ENCODE results near the gene STARD13.

STARD13 gene

DNA sequence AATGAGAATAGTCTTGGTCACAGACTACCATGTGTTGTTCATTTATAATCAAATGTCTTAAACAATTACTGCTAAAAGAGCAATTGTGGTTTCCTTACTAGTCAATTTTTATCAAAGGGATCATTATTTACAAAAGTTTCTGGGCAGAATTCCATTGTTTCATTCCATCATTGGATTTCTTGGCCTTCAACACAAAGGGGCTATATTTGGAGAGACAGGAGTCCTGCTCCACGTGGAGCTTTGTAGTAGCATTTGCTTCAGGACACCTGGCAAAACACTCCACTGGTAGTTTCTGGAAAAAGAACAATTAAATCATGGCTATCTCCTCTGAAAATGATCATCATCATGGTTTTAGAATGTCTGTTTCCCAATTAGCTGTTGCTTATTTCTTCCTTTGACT, 22.3 kb upstream of the STARD13 start:
- TF ChIP-seq YY1 (IDR thresholded peaks at IDR 0.05; ENCODE audit: insufficient read depth, insufficient read length): no peak
- TF ChIP-seq SUZ12 (IDR thresholded peaks at IDR 0.05; ENCODE audit: extremely low read depth, insufficient read depth, insufficient read length): no peak
- TF ChIP-seq ZNF274 (IDR thresholded peaks at IDR 0.05; ENCODE audit: low read depth, low read length): no peak
- DNase-seq (ENCODE audit: low read depth, low spot score): no peak
- Histone ChIP-seq H3K27me3 (ENCODE audit: insufficient read depth, insufficient read length) (no peaks in the 10 kb centered on the region), H3K9ac (ENCODE audit: insufficient read length, low read depth) (no peak overlapping the region), H3K4me1 (ENCODE audit: insufficient read depth, insufficient read length) (no peaks in the 10 kb centered on the region), H3K4me3 (ENCODE audit: insufficient read length, low read depth) (no peak overlapping the region), H3K36me3 (ENCODE audit: insufficient read depth, insufficient read length, low read length) (no peaks in the 10 kb centered on the region), H3K9me3 (ENCODE audit: insufficient read depth, low read length) (no peaks in the 10 kb centered on the region)

DNA sequence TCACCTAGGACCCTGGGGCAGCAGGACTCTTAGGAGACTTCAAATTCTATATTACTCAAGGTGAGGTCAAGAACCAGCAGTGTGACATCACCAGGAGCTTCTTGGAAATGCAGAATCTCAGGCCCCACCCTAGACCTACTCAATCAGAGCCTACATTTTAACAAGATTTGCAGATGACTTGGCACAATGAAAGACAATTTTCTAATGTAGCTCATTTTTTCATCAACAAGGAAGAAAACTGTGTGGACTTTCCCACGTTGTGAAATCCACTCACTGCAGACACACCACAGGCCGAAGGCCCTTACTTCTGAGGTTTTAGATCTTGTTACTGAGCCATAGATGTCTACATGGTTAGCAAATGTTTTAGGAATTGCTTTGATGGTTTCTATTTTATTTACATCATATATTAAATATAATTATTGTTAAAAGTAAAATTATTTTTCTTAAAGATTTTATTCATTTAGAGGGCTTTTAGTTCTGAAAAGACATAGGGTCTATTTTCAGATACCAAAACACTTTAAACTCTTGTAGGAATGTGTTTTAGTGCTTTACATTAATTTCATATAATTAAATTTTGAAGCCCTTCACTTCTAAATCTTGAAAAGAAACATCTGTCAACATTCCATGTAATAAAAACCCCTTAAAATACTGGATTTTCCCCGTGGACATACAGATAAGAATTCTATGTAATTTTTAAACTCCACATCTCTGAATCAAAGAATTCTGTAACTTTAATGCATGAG, 18.5 kb upstream of the STARD13 start:
- Histone ChIP-seq H3K4me3 (ENCODE audit: insufficient read length, low read depth) (no peak overlapping the region), H3K27me3 (ENCODE audit: insufficient read depth, insufficient read length) (no peaks in the 10 kb centered on the region), H3K36me3 (ENCODE audit: insufficient read depth, insufficient read length, low read length) (no peaks in the 10 kb centered on the region), H3K9ac (ENCODE audit: insufficient read length, low read depth) (no peak overlapping the region), H3K4me1 (ENCODE audit: insufficient read depth, insufficient read length) (no peaks in the 10 kb centered on the region), H3K9me3 (ENCODE audit: insufficient read depth, low read length) (no peaks in the 10 kb centered on the region)
- TF ChIP-seq SUZ12 (IDR thresholded peaks at IDR 0.05; ENCODE audit: extremely low read depth, insufficient read depth, insufficient read length): no peak
- no peak for TF ChIP-seq ZNF274 (IDR thresholded peaks at IDR 0.05; ENCODE audit: low read depth, low read length)
- TF ChIP-seq YY1 (IDR thresholded peaks at IDR 0.05; ENCODE audit: insufficient read depth, insufficient read length): no peak
- DNase-seq (ENCODE audit: low read depth, low spot score): no peak

- Histone ChIP-seq H3K9ac (ENCODE audit: insufficient read length, low read depth) (no peak overlapping the region), H3K27me3 (ENCODE audit: insufficient read depth, insufficient read length) (no peaks in the 10 kb centered on the region), H3K4me1 (ENCODE audit: insufficient read depth, insufficient read length) (no peaks in the 10 kb centered on the region), H3K9me3 (ENCODE audit: insufficient read depth, low read length) (no peaks in the 10 kb centered on the region), H3K36me3 (ENCODE audit: insufficient read depth, insufficient read length, low read length) (no peaks in the 10 kb centered on the region), H3K4me3 (ENCODE audit: insufficient read length, low read depth) (no peak overlapping the region)
- DNase-seq (ENCODE audit: low read depth, low spot score): no peak
- TF ChIP-seq ZNF274 (IDR thresholded peaks at IDR 0.05; ENCODE audit: low read depth, low read length): no peak
- TF ChIP-seq SUZ12 (IDR thresholded peaks at IDR 0.05; ENCODE audit: extremely low read depth, insufficient read depth, insufficient read length): no peak
- no peak for TF ChIP-seq YY1 (IDR thresholded peaks at IDR 0.05; ENCODE audit: insufficient read depth, insufficient read length)
Observed at GRCh38 chr13:33299626-33300025, 14.1 kb upstream of the STARD13 start.

DNA sequence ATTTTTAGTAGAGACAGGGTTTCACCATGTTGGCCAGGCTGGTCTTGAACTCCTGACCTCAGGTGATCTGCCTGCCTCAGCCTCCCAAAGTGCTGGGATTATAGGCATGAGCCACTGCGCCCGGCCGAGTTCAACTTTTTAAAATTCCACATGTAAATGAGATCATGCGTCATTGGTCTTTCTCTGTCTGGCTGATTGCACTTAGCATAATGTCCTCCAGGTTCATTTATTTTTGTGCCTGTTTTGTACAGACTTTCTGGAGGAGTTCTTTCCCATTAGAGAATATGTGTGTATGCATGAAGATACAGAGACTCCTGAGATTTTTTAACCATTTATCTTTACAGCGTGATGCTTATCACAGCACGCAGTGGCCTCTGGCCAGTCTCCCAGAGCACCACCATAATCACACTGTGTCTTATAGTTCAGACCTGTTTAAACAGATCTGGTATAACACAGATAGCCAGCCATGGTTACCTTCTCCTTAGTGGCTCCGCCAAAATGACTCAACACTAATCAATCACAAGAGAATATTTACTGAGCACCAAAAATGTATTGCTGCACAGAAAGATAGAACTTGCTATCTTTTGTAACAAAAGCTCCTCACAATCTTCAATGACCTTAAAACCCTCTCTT, 11.4 kb upstream of the STARD13 start:
- TF ChIP-seq YY1 (IDR thresholded peaks at IDR 0.05; ENCODE audit: insufficient read depth, insufficient read length) (no peak), SUZ12 (IDR thresholded peaks at IDR 0.05; ENCODE audit: extremely low read depth, insufficient read depth, insufficient read length) (no peak), ZNF274 (IDR thresholded peaks at IDR 0.05; ENCODE audit: low read depth, low read length) (no peak)
- no peaks in the 10 kb centered on the region for H3K36me3 ChIP-seq (ENCODE audit: insufficient read depth, insufficient read length, low read length)
- no peaks in the 10 kb centered on the region for H3K9me3 ChIP-seq (ENCODE audit: insufficient read depth, low read length)
- no peak overlapping the region for H3K4me3 ChIP-seq (ENCODE audit: insufficient read length, low read depth)
- no peak for DNase-seq (ENCODE audit: low read depth, low spot score)
- no peaks in the 10 kb centered on the region for H3K4me1 ChIP-seq (ENCODE audit: insufficient read depth, insufficient read length)
- no peaks in the 10 kb centered on the region for H3K27me3 ChIP-seq (ENCODE audit: insufficient read depth, insufficient read length)
- H3K9ac ChIP-seq (ENCODE audit: insufficient read length, low read depth): no peak overlapping the region

- no peak overlapping the region for H3K9ac ChIP-seq (ENCODE audit: insufficient read length, low read depth)
- H3K4me3 ChIP-seq (ENCODE audit: insufficient read length, low read depth): no peak overlapping the region
- no peak for DNase-seq (ENCODE audit: low read depth, low spot score)
- H3K27me3 ChIP-seq (ENCODE audit: insufficient read depth, insufficient read length): no peaks in the 10 kb centered on the region
- H3K4me1 ChIP-seq (ENCODE audit: insufficient read depth, insufficient read length): no peaks in the 10 kb centered on the region
- no peak for TF ChIP-seq YY1 (IDR thresholded peaks at IDR 0.05; ENCODE audit: insufficient read depth, insufficient read length)
- no peak for TF ChIP-seq SUZ12 (IDR thresholded peaks at IDR 0.05; ENCODE audit: extremely low read depth, insufficient read depth, insufficient read length)
- TF ChIP-seq ZNF274 (IDR thresholded peaks at IDR 0.05; ENCODE audit: low read depth, low read length): no peak
- H3K9me3 ChIP-seq (ENCODE audit: insufficient read depth, low read length): no peaks in the 10 kb centered on the region
- no peaks in the 10 kb centered on the region for H3K36me3 ChIP-seq (ENCODE audit: insufficient read depth, insufficient read length, low read length)
Observed at GRCh38 chr13:33292712-33293111, 7.2 kb upstream of the STARD13 start.

DNA sequence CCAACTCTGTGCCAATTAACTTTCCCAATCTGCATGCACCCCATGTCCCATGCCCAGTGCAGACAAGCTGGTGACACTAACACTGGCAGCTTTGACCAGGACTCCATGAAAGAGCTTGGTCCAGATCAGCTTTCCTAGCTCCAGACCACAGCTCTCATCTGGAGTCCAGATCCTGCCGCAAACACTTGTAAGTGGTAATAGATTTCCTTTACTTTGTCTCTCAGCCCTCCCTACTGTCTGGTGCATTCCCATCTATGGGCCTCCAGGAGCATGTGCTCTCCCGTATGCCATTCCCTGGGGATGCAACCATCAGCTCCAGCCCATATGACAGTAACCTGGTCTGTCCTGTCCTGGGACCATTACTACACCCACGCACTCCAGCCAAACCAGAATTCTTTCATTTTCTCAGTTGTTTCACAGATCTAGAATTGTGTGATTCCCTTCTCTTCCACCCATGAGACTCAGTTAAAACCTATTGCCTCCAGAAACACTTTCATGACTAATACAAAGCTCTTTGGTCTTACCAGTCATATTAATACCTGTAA, 4.9 kb upstream of the STARD13 start:
- no peaks in the 10 kb centered on the region for H3K27me3 ChIP-seq (ENCODE audit: insufficient read depth, insufficient read length)
- no peaks in the 10 kb centered on the region for H3K9me3 ChIP-seq (ENCODE audit: insufficient read depth, low read length)

GRCh38 chr13:33289966-33290365, 4.4 kb upstream of the STARD13 start:
- Histone ChIP-seq H3K4me3 (ENCODE audit: insufficient read length, low read depth) (no peak overlapping the region), H3K9me3 (ENCODE audit: insufficient read depth, low read length) (no peaks in the 10 kb centered on the region), H3K9ac (ENCODE audit: insufficient read length, low read depth) (no peak overlapping the region), H3K36me3 (ENCODE audit: insufficient read depth, insufficient read length, low read length) (no peaks in the 10 kb centered on the region), H3K27me3 (ENCODE audit: insufficient read depth, insufficient read length) (no peaks in the 10 kb centered on the region), H3K4me1 (ENCODE audit: insufficient read depth, insufficient read length) (no peaks in the 10 kb centered on the region)
- no peak for TF ChIP-seq ZNF274 (IDR thresholded peaks at IDR 0.05; ENCODE audit: low read depth, low read length)
- TF ChIP-seq YY1 (IDR thresholded peaks at IDR 0.05; ENCODE audit: insufficient read depth, insufficient read length): no peak
- no peak for TF ChIP-seq SUZ12 (IDR thresholded peaks at IDR 0.05; ENCODE audit: extremely low read depth, insufficient read depth, insufficient read length)
- no peak for DNase-seq (ENCODE audit: low read depth, low spot score)

More for the DNA sequence above, 4.9 kb upstream of the STARD13 start:
- no peak for TF ChIP-seq SUZ12 (IDR thresholded peaks at IDR 0.05; ENCODE audit: extremely low read depth, insufficient read depth, insufficient read length)
- no peak for TF ChIP-seq ZNF274 (IDR thresholded peaks at IDR 0.05; ENCODE audit: low read depth, low read length)
- no peak for TF ChIP-seq YY1 (IDR thresholded peaks at IDR 0.05; ENCODE audit: insufficient read depth, insufficient read length)
- Histone ChIP-seq H3K4me1 (ENCODE audit: insufficient read depth, insufficient read length) (no peaks in the 10 kb centered on the region), H3K36me3 (ENCODE audit: insufficient read depth, insufficient read length, low read length) (no peaks in the 10 kb centered on the region), H3K9ac (ENCODE audit: insufficient read length, low read depth) (no peak overlapping the region), H3K4me3 (ENCODE audit: insufficient read length, low read depth) (no peak overlapping the region)
- DNase-seq (ENCODE audit: low read depth, low spot score): no peak

Measured in NT2/D1 (cell line).